Tibial nerve (tissue), 4 donors: ENCODE data around the gene RCAN2. TPM values are rescaled to one million over a fixed set of nuclear protein-coding genes. Genes with fewer than 3 reads are reported as not detected.

Source experiments
- DNase-seq, 2 donors: peaks; one replicate each; pipeline ENCODE4 v3.0.0-alpha.2; 2019; ENCODE audit warnings: low spot score in 2 of 2
- H3K27ac ChIP-seq, 4 donors: fragments of 200-600 bp; sonication (generic) in 3 of 4; one replicate each; pipeline ENCODE4 v1.5.1; 2017 to 2019; ENCODE audit warnings: mild to moderate bottlenecking in 1 of 4
- H3K27me3 ChIP-seq, 2 donors: fragments of 200-600 bp; sonication (generic) in 1 of 2; one replicate each; pipeline versions ENCODE4 v1.5.1 to v1.6.0; 2017 to 2019
- H3K36me3 ChIP-seq, 3 donors: fragments of 200-600 bp; sonication (generic); one replicate each; pipeline ENCODE4 v1.5.1; 2018 to 2019
- H3K4me1 ChIP-seq, 4 donors: fragments of 200-600 bp; sonication (generic) in 3 of 4; one replicate each; pipeline ENCODE4 v1.5.1; 2017 to 2019
- H3K4me3 ChIP-seq, 4 donors: fragments of 200-600 bp; sonication (generic) in 3 of 4; one replicate each; pipeline ENCODE4 v1.5.1; 2017 to 2019; ENCODE audit warnings: mild to moderate bottlenecking in 1 of 4, moderate library complexity in 1 of 4
- H3K9me3 ChIP-seq, 4 donors: fragments of 200-600 bp; sonication (generic) in 3 of 4; one replicate each; pipeline ENCODE4 v1.5.1; 2017 to 2019
- CTCF ChIP-seq, 5 experiments: fragments of 200-600 bp in 3 of 5; fragments of 450-650 bp in 2 of 5; sonication (generic) in 3 of 5; IDR thresholded peaks; one replicate each; pipeline ENCODE4 v1.5.1; 2016 to 2019; ENCODE audit warnings: antibody characterized with exemption in 5 of 5, mild to moderate bottlenecking in 3 of 5, moderate library complexity in 2 of 5
- EP300 ChIP-seq, 2 donors: sonication (generic); formaldehyde crosslinking; IDR thresholded peaks; one replicate each; pipeline ENCODE4 v1.6.1; 2017; ENCODE audit warnings: antibody characterized with exemption in 2 of 2, mild to moderate bottlenecking in 1 of 2
- POLR2A ChIP-seq, 2 donors: fragments of 450-650 bp; IDR thresholded peaks; one replicate each; pipeline ENCODE4 v1.6.1; 2017; ENCODE audit warnings: antibody characterized with exemption in 2 of 2, mild to moderate bottlenecking in 2 of 2, moderate library complexity in 2 of 2
- WGBS, 2 donors: methylation state at CpG; one replicate each; pipeline ENCODE4 v1.1.5; 2018; 5-methylcytosine and 5-hydroxymethylcytosine counted together
- total RNA-seq, 4 donors: library from RNA; depleted of rRNA; stranded (reverse); fragments of >200 nt; gene quantifications; one replicate each; pipeline ENCODE4 v1.1.0, GENCODE V29; 2016

The RCAN2 gene
- total RNA-seq, 4 donors from 2014 or later: 6.6 to 19.4 (median 15.0) TPM

- Histone ChIP-seq H3K27me3 (no peaks in the 10 kb centered on the region), H3K27ac (peak overlapping the region in 2 of 4 donors; percentile 8 to 34), H3K36me3 (no peaks in the 10 kb centered on the region), H3K4me1 (peaks cover 0 to 39% (median 9%) of the 10 kb centered on the region in 4 donors), H3K4me3 (no peak overlapping the region), H3K9me3 (no peaks in the 10 kb centered on the region)
- DNase-seq: no peak
- no peak for TF ChIP-seq CTCF (IDR thresholded peaks at IDR 0.05)
- no peak for TF ChIP-seq EP300 (IDR thresholded peaks at IDR 0.05)
- no peak for TF ChIP-seq POLR2A (IDR thresholded peaks at IDR 0.05)
- 84 to 87% methylated on average over 7 of the region's 7 CpGs for WGBS, 2 donors
Observed at GRCh38 chr6:46376562-46377061, 114.6 kb downstream of the RCAN2 start.

- H3K36me3 ChIP-seq: no peaks in the 10 kb centered on the region
- TF ChIP-seq CTCF (IDR thresholded peaks at IDR 0.05) (no peak), POLR2A (IDR thresholded peaks at IDR 0.05) (no peak), EP300 (IDR thresholded peaks at IDR 0.05) (no peak)
- 52 to 58% methylated on average over 1 of the region's 1 CpG for WGBS, 2 donors
- no peaks in the 10 kb centered on the region for H3K27me3 ChIP-seq
- no peaks in the 10 kb centered on the region for H3K9me3 ChIP-seq
- no peaks in the 10 kb centered on the region for H3K4me1 ChIP-seq
- DNase-seq: no peak
- no peak overlapping the region for H3K27ac ChIP-seq
- no peak overlapping the region for H3K4me3 ChIP-seq
Observed at GRCh38 chr6:46370622-46371021, 120.6 kb downstream of the RCAN2 start.

GRCh38 chr6:46368169-46368536, 123.1 kb downstream of the RCAN2 start:
- Histone ChIP-seq H3K4me3 (no peak overlapping the region), H3K27me3 (no peaks in the 10 kb centered on the region), H3K9me3 (no peaks in the 10 kb centered on the region), H3K36me3 (no peaks in the 10 kb centered on the region), H3K4me1 (no peaks in the 10 kb centered on the region), H3K27ac (no peak overlapping the region)
- WGBS, 2 donors: 90 to 100% methylated on average over 1 of the region's 1 CpG
- no peak for DNase-seq
- TF ChIP-seq EP300 (IDR thresholded peaks at IDR 0.05) (no peak), POLR2A (IDR thresholded peaks at IDR 0.05) (no peak), CTCF (IDR thresholded peaks at IDR 0.05) (no peak)

- WGBS, 2 donors: 68 to 83% methylated on average over 2 of the region's 2 CpGs
- TF ChIP-seq EP300 (IDR thresholded peaks at IDR 0.05) (no peak), CTCF (IDR thresholded peaks at IDR 0.05) (no peak), POLR2A (IDR thresholded peaks at IDR 0.05) (no peak)
- Histone ChIP-seq H3K36me3 (no peaks in the 10 kb centered on the region), H3K27ac (no peak overlapping the region), H3K27me3 (no peaks in the 10 kb centered on the region), H3K4me1 (no peaks in the 10 kb centered on the region), H3K9me3 (no peaks in the 10 kb centered on the region), H3K4me3 (no peak overlapping the region)
- DNase-seq: no peak
Observed at GRCh38 chr6:46367354-46368168, 123.7 kb downstream of the RCAN2 start.

GRCh38 chr6:46366190-46366900, 124.9 kb downstream of the RCAN2 start:
- Histone ChIP-seq H3K36me3 (no peaks in the 10 kb centered on the region), H3K9me3 (no peaks in the 10 kb centered on the region), H3K27me3 (no peaks in the 10 kb centered on the region), H3K4me3 (no peak overlapping the region), H3K27ac (no peak overlapping the region), H3K4me1 (no peaks in the 10 kb centered on the region)
- TF ChIP-seq CTCF (IDR thresholded peaks at IDR 0.05) (no peak), POLR2A (IDR thresholded peaks at IDR 0.05) (no peak), EP300 (IDR thresholded peaks at IDR 0.05) (no peak)
- 86 to 89% methylated on average over 3 of the region's 3 CpGs for WGBS, 2 donors
- no peak for DNase-seq
